GM21825 (cell line): ENCODE data around the gene TPM4.

Source experiments
- ATAC-seq: cut with Tn5 transposase; IDR thresholded peaks from one replicate; pipeline ENCODE4 v1.9.1; 2021; ENCODE audit warnings: mild to moderate bottlenecking, moderate library complexity; ENCODE audit not compliant: unreplicated experiment

TPM4 gene

DNA sequence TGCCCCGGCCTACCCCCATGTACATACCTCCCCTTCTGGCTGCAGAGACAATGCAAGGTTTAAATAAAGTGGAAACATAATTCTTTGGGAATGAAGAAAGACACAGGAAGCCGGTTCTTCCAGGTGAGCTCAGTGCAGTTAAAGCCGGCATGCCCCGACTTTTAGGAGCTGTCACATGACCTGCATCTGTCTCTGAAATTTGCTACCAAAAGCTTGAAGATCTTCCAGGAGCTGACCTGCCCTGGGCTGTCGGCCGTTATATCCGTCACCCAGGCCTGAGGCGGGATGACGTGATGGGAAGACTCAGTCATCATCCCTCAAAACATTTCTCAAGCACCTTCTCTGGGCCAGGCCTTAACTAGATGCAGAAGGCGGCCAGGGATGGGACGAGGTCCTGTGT, 45.7 kb downstream of the TPM4 start:
- ATAC-seq: no peak

DNA sequence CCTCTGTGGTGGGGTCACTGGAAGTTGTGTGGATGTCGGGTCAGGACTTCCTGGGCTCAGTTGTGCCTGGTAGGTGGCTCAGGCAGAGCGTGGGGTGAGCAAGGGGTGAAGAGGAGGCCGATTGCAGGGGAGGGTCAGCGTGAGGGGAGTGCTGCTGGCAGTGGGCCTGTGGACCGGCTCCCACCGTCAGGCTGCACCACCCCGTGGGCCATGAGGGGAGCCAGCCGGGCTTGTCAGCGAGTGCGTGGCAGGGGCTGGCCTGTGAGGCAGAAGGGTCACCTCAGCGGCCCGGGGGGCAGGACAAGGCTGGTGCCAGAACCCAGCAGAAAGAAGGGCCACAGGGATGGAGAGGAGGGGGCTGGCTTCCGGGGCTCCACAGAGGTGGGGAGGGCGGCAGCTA, 48.7 kb downstream of the TPM4 start:
- no peak for ATAC-seq

GRCh38 chr19:16125737-16126495, 49.6 kb downstream of the TPM4 start:
- ATAC-seq: no peak

DNA sequence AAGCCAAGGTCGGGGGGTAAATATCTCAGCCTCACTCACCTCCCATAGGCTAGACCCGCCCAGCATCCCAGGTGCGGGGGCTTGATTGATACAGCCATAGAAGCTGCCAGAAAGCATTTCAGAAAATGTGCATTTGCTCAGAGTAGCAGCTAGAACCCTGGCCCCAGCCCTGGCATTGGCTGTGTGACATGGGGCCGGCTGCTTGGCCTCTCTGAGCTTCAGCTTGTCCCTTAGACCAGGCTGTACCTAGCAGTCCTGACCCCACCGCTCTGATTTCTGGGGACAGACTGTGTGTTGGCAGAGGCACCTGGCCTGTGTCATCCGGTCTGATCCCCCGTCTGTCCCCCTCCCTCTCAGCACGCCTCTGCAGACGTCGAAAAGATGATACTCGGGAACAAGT, 50.8 kb downstream of the TPM4 start:
- no peak for ATAC-seq

DNA sequence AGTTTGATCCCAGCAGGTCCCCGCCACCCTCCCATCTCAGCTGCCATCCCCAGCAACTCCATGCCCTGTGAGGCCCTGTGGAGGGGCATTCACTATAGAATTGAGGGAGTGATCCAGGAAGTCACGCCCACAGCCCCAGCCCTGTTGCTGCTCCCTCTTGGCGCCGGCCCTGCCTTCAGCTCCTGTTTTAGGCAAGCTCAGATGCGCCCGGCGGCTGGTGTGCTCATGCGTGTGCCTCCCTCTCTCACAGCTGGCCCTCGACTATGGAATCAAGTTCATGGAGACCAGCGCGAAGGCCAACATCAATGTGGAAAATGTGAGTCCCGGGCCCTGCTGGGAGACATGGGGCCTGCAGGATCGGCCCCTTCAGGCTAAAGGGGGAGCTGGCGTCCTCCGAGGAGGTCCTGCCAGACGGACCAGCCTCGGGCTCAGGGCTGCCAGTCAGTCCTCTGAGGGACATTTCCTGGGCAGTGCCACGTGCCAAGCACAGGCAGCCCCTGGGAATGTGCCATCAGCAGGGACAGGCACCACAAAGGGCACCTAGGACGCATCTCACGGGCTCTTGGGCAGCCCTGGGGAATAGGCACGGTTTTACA, 51.6 kb downstream of the TPM4 start:
- ATAC-seq: no peak

DNA sequence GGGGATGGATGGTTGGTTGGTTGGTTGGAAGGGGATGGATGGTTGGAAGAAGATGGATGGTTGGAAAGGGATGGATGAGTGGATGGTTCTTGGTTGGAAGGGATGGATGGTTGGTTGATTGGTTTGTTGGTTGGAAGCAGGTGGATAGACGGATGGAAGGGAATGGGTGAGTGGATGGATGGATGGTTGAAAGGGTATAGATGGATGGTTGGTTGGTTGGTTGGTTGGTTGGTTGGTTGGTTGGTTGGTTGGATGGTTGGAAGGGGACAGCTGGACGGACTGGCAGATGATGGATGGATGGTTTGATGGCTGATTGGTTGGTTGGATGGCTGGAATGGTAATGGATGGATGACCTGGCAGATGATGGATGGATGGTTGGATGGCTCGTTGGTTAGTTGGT, 55.4 kb downstream of the TPM4 start:
- no peak for ATAC-seq

GRCh38 chr19:16133818-16134217, 57.5 kb downstream of the TPM4 start:
- no peak for ATAC-seq

DNA sequence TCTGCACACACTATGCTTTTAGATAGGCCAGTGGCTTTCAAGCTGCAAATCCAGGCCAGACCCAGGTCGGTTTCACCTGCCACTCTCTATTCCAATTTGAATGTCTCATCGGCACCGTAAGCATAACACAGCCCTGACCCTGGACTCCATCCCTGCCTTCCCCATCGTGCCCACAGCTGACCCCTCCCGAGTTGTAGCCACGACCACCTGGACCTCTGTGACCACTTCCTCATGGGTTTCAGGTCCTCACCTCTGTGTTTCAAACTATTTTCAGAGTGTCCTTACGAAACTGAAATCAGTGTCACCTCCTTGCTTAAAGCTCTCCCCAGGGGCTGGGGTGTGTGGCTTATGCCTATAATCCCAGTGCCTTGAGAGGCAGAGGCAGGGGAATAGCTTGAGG, 58.2 kb downstream of the TPM4 start:
- no peak for ATAC-seq

DNA sequence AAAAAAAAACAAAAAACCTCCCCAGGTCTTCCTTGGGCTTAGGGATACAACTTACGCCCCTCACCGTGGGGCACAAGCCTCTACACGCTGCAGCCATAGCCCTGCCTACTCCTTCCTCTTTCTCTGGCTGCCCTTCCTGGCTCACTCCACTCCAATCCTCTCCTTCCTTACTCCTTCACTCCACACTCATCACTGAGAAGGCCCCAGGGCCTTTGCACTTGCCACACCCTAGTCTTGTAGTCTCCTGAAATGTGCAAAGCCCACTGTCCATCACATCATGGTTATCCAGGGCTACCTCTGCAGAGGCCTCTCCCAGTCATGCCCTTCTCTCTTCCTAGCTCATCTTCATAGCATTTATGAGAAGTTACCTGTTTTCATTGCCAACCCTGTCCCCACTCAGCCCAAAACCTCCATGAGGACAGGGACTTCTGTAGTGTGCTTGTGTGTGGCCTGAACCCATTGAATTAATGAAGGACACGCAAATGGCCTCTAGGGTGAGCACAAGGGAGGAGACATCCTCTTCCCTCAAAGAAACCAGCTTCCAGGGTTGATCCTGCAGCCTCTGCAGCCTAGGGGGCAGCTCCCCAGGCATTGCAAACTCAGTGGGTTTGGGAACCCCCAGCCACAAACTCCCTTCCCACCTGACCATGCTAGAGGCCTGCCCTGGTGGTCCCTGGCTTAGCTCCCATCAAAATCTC, 59.3 kb downstream of the TPM4 start:
- ATAC-seq: no peak

DNA sequence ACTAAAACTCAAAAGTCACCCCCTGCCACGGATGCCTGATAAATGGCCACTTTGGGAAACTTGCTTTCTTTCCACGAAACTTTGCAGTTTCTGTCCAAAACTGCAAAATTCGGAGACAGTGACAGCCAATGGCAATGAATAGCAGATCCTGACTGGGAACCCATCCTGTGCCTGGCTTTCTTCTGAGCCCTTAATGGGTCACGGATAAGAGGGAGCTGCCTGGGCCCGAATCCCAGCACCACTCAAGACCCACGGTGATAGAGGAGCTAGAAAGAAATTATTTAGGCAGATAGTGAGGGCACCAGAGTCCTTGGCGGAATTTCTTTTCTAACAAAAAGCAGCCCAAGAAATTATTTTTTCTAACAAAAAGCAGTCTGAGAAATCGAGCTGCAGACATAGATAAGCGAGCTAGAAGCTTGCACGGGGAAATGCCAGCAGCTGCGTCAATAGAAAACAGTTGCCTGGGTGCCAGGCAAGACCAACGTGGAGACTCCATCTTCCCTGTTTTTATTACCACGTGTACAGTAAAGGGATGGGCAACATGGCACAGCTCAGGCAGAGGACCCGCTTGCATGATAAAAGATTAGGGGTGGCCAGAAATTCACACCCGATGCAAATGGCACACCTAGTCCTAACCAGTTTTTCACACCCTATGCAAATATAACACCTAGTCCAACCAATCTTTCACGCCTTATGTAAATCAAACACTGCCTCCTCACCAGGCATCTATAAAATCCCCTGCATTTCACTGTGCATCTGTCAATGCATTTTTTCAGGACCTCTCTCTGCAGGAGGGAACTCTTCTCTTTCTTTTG, 60.1 kb downstream of the TPM4 start:
- no peak for ATAC-seq

DNA sequence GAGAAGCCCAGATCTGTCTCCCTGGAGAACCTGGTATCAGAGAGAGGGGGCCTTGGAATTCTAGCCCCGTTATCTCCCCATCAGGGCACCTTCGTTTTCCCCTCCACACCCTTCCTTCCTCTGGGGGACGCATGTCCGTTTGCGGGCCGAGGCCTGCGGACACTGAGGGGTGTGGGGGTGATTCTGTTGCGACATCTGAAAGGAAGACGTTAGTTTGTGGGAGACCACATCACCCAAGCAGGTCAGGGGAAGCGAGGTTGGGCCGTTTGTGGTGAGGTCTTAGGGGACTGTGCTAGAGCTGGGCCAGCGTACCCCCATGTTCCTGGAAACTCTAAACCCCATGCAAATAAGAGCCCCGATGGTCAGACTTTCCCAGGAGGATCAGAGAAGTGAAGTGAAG, 63.5 kb downstream of the TPM4 start:
- ATAC-seq: no peak

DNA sequence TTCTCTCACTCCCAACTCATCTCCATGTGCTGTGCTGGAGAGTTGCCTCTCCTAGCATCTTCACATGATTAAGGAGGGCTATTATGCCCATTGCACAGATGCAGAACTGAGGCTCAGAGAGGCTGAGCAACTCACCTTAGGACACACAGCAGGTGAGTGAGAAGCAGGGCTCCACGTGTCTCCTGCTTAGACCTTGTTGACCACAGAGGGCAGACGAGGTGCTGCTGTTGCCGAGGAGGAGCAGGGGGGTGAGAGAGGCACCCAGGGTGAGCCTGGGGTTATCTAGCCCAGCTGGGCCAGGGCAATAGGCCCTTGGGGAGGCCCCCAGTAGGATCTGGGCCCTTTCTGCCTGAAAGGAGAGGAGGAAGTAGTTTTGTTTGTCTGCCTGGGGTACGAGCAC, 64.7 kb downstream of the TPM4 start:
- ATAC-seq: peak; percentile 46

DNA sequence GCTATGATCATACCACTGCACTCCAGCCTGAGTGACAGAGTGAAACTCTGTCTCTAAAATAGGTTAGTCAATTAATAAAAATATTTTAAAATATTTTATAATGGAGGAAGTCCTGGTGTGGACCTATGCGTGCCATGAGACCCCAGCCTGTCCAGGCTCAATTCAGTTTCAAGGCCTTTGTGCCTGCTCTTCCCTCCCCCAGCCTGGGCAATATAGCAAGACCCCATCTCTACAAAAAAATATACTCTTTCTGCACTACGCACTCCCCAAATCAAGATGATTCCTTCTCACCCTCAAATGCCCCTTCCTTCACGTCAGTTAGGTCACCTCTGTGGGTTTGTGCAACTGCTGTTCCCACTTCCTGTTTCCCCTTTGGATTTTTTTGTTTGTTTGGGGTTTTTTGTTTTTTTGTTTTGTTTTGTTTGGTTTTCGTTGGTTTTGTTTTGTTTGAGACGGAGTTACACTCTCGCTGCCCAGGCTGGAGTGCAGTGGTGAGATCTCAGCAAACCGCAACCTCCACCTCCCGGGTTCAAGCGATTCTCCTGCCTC, 65.8 kb downstream of the TPM4 start:
- no peak for ATAC-seq

DNA sequence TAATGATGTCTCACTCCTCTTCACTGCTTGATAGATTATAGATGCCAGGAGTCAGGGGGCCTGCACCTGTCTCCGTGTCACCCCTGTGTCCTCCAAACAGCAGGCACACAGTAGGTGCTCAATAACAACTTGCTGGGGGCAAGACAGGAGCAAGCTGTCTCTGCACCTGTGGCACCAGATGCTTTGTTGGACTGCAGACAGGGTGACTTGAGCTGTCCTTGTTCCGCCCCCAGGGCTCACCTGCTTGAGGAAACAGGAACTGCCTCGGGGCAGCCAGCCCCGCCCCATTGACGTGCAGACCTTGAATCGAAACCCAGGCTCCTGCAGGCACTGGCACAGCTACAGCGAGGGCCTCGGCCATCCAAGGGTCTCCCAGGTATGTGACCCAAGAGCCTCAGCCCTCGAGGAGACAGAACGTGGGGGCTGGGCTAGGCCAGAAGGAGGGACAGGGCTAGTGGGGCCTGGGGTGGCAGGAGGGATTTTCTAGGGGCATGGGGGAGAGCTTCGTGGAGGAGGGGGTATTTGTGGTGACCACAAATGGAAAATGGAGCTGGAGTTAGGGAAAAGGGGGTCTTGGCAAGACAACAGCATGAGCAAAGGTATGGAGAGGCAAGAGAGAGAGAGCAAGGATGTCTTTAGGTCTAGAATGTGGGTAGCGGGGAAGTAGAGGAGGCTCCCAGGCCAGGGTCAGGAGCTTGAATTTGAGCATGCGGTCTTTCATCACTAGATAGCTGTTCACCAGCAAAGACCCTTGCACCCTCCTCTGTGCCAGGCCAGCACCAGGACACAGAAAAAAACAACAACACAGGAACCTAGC, 67.3 kb downstream of the TPM4 start, which contains the start of gene HSH2D:
HSH2D (plus strand) TSS at position 287 of the 817 bp plus-strand sequence. CDS start 5,066 bp downstream, outside the sequence.
- peak; percentile 59 for ATAC-seq

- ATAC-seq: no peak
Observed at GRCh38 chr19:16144216-16144581, 67.9 kb downstream of the TPM4 start.

DNA sequence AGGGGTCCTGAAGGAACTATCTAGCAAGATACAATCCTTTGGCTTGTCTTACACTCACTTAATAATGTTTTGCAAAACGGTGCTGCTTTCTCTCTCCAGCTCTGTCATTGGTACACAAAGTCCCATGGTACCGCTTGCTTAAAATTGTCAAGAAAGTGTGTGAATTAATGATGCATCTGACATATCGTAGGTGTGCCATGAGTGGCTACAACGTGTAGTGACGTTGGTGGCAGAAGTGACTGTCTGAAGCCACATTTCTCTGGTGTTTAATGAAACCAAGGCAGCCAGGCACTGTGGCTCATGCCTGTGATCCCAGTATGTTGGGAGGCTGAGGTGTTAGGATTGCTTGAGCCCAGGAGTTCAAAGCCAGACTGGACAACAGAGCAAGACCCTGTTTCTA, 69.8 kb downstream of the TPM4 start:
- no peak for ATAC-seq

GRCh38 chr19:16148443-16149229, 72.3 kb downstream of the TPM4 start:
- ATAC-seq: no peak
